HG03521 (cell line): ENCODE data around the gene ZNF835.
"Not testable (repeated sequence)": the region's sequence is repeated elsewhere in the genome, so short reads cannot be mapped to it uniquely, and the experiment has no call there.

ENCODE experiments used
- ATAC-seq: cut with Tn5 transposase; IDR thresholded peaks from one replicate; pipeline ENCODE4 v1.9.1; 2021; ENCODE audit warnings: mild to moderate bottlenecking, moderate library complexity; ENCODE audit not compliant: unreplicated experiment

ZNF835 gene

GRCh38 chr19:56671613-56671994 is at the start of gene ZNF835:
Gene ZNF835, minus strand, starts transcription at chr19:56671757. Its CDS starts 6,559 bp downstream, at chr19:56665198.
- ATAC-seq, result no peak

- no peak for ATAC-seq
Observed at GRCh38 chr19:56720281-56720680, 48.7 kb upstream of the ZNF835 start.

- ATAC-seq, result no peak
Observed at GRCh38 chr19:56718231-56718630, 46.7 kb upstream of the ZNF835 start.

- ATAC-seq, result no peak
Observed at GRCh38 chr19:56712611-56713276, 41.2 kb upstream of the ZNF835 start.

- no peak for ATAC-seq
Observed at GRCh38 chr19:56710437-56710836, 38.9 kb upstream of the ZNF835 start.

- no peak for ATAC-seq
Observed at GRCh38 chr19:56707821-56708220, 36.3 kb upstream of the ZNF835 start.

GRCh38 chr19:56705939-56706338 is 34.4 kb upstream of the ZNF835 start:
- ATAC-seq, result no peak

- no peak for ATAC-seq
Observed at GRCh38 chr19:56701895-56702294, 30.3 kb upstream of the ZNF835 start.

- no peak for ATAC-seq
Observed at GRCh38 chr19:56699552-56699951, 28.0 kb upstream of the ZNF835 start.

GRCh38 chr19:56692206-56692895 is 20.8 kb upstream of the ZNF835 start:
- ATAC-seq, result no peak

GRCh38 chr19:56690670-56691069 is 19.1 kb upstream of the ZNF835 start:
- no peak for ATAC-seq

GRCh38 chr19:56689198-56689597 is 17.6 kb upstream of the ZNF835 start:
- no peak for ATAC-seq

GRCh38 chr19:56687031-56687430 is 15.5 kb upstream of the ZNF835 start:
- no peak for ATAC-seq

- ATAC-seq, result no peak
Observed at GRCh38 chr19:56683116-56683515, 11.6 kb upstream of the ZNF835 start.

- no peak for ATAC-seq
Observed at GRCh38 chr19:56681702-56682101, 10.1 kb upstream of the ZNF835 start.

GRCh38 chr19:56678205-56678604 is 6.6 kb upstream of the ZNF835 start:
- no peak for ATAC-seq

- ATAC-seq, result not testable (repeated sequence)
Observed at GRCh38 chr19:56672610-56673009, 1.1 kb upstream of the ZNF835 start.

- ATAC-seq, result no peak
Observed at GRCh38 chr19:56670961-56671612, 470 bp downstream of the ZNF835 start.

- ATAC-seq, result no peak
Observed at GRCh38 chr19:56670401-56670960, 1.1 kb downstream of the ZNF835 start.

GRCh38 chr19:56668676-56669075 is 2.9 kb downstream of the ZNF835 start:
- ATAC-seq, result no peak

- ATAC-seq, result no peak
Observed at GRCh38 chr19:56667311-56667870, 4.2 kb downstream of the ZNF835 start.
